Smooth muscle cell (in vitro differentiated cells): ENCODE measurements around the gene ILRUN. TPM values are rescaled to one million over a fixed set of nuclear protein-coding genes. Genes with fewer than 3 reads are reported as not detected.
"Not testable (repeated sequence)": the region's sequence is repeated elsewhere in the genome, so short reads cannot be mapped to it uniquely, and the experiment has no call there.

ENCODE experiments used
- DNase-seq: peaks from one replicate; lab custom pipeline; 2025; ENCODE audit not compliant: unreplicated experiment; lab: John Stamatoyannopoulos, UW
- H2AFZ ChIP-seq: fragments of 200-600 bp; sonication (generic); 2 replicates; pipeline ENCODE4 v1.6.0; 2016; ENCODE audit warnings: antibody characterized with exemption, low read depth, mild to moderate bottlenecking
- H3F3A ChIP-seq: fragments of 200-600 bp; sonication (generic); 2 replicates; pipeline ENCODE4 v1.6.0; 2017; ENCODE audit warnings: antibody characterized with exemption, low read depth
- H3K27ac ChIP-seq: fragments of 200-600 bp; sonication (generic); 2 replicates; pipeline ENCODE4 v1.5.1; 2016; ENCODE audit warnings: low read depth, mild to moderate bottlenecking
- H3K27me3 ChIP-seq: fragments of 200-600 bp; sonication (generic); 2 replicates; pipeline ENCODE4 v1.6.1; 2016; ENCODE audit warnings: low read depth, mild to moderate bottlenecking
- H3K36me3 ChIP-seq: fragments of 200-600 bp; sonication (generic); 2 replicates; pipeline ENCODE4 v1.5.1; 2016; ENCODE audit warnings: low read depth
- H3K4me1 ChIP-seq: fragments of 200-600 bp; sonication (generic); 2 replicates; pipeline ENCODE4 v1.5.1; 2016; ENCODE audit warnings: low read depth
- H3K4me2 ChIP-seq: fragments of 200-600 bp; sonication (generic); 2 replicates; pipeline ENCODE4 v1.6.0; 2016; ENCODE audit warnings: mild to moderate bottlenecking
- H3K4me3 ChIP-seq: fragments of 200-600 bp; sonication (generic); 2 replicates; pipeline ENCODE4 v1.5.1; 2016; ENCODE audit warnings: mild to moderate bottlenecking
- H3K79me2 ChIP-seq: fragments of 200-600 bp; sonication (generic); 2 replicates; pipeline ENCODE4 v1.6.0; 2016; ENCODE audit warnings: low read depth, mild to moderate bottlenecking
- H3K9ac ChIP-seq: fragments of 200-600 bp; sonication (generic); 2 replicates; pipeline ENCODE4 v1.6.0; 2016; ENCODE audit warnings: low read depth
- H3K9me3 ChIP-seq: fragments of 200-600 bp; sonication (generic); replicated peaks from 2 replicates; pipeline ENCODE4 v1.5.1; 2016; ENCODE audit warnings: low read depth
- H4K20me1 ChIP-seq: fragments of 200-600 bp; sonication (generic); 2 replicates; pipeline ENCODE4 v1.6.0; 2016; ENCODE audit warnings: low read depth
- WGBS: methylation state at CpG from one replicate; pipeline ENCODE4 v1.1.7; 2016; ENCODE audit warnings: low lambda C conversion rate; 5-methylcytosine and 5-hydroxymethylcytosine counted together
- polyA plus RNA-seq: library from polyadenylated mRNA; unstranded; fragments of >200 nt; fragmentation: Nextera tagmentation; extraction: Ambion mirVana; gene quantifications from 2 replicates; pipeline ENCODE4 v1.2.1, GENCODE V29; 2016
- total RNA-seq: library from RNA; depleted of rRNA; stranded (reverse); fragments of >200 nt; gene quantifications from 2 replicates; pipeline ENCODE4 v1.2.3, GENCODE V29; 2014
- TF ChIP-seq, protein P1 (sequence below): fragments of 200-600 bp; sonication (generic); IDR thresholded peaks from 2 replicates; pipeline ENCODE4 v1.5.1; 2017; ENCODE audit warnings: borderline replicate concordance, mild to moderate bottlenecking, antibody characterized with exemption; ENCODE audit not compliant: insufficient read depth, poor library complexity, severe bottlenecking

Gene ILRUN
- total and polyA plus RNA-seq, 2 experiments from 2014 or later = 7.5 to 23.9 TPM

DNA sequence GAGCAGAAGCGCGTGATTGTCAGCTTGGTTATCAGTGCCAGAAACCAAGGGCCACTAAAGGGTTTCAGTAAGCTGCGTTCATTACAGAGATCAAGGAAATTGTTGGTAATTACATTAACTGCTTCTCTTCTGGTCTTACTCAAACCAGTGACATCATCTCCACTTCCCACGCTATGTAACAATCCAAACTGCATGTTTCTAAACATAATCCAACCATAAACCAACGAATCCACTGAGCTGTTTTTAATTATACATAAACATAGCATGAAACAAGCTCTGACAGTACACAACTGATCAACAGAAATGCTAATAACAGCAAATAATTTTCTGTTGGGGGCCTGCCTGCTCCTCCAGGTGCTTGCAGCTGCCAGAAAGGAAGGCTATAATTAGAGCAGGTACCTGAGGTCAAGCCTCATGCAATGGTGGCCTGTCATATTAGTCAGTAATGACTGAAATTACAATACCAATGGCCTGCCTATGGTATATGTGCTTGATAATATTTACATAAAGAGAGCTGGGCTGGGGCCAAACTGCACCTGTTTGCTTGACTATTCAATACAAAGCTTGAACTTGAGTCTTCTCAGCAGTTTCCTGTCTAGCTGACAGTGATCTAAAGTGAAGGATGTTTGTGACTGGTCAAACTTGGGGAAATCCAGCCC, 40.1 kb downstream of the ILRUN start:
- H3K36me3 ChIP-seq = no peaks in the 10 kb centered on the region
- H3K9ac ChIP-seq = peak overlapping the region; percentile 57
- peak overlapping the region; percentile 31 for H3K4me3 ChIP-seq
- H3F3A ChIP-seq = peaks cover 40% of the 10 kb centered on the region
- H3K4me2 ChIP-seq = peak overlapping the region; percentile 72
- H3K4me1 ChIP-seq = peaks cover 7% of the 10 kb centered on the region
- H3K27me3 ChIP-seq = no peaks in the 10 kb centered on the region
- DNase-seq = no peak
- H3K79me2 ChIP-seq = peaks cover 67% of the 10 kb centered on the region
- H2AFZ ChIP-seq = no peak overlapping the region
- H3K9me3 ChIP-seq = no peaks in the 10 kb centered on the region
- peak overlapping the region; percentile 88 for H3K27ac ChIP-seq
- peaks cover 70% of the 10 kb centered on the region for H4K20me1 ChIP-seq
- 10% methylated on average over 5 of the region's 5 CpGs for WGBS
- TF ChIP-seq, protein P1, sequence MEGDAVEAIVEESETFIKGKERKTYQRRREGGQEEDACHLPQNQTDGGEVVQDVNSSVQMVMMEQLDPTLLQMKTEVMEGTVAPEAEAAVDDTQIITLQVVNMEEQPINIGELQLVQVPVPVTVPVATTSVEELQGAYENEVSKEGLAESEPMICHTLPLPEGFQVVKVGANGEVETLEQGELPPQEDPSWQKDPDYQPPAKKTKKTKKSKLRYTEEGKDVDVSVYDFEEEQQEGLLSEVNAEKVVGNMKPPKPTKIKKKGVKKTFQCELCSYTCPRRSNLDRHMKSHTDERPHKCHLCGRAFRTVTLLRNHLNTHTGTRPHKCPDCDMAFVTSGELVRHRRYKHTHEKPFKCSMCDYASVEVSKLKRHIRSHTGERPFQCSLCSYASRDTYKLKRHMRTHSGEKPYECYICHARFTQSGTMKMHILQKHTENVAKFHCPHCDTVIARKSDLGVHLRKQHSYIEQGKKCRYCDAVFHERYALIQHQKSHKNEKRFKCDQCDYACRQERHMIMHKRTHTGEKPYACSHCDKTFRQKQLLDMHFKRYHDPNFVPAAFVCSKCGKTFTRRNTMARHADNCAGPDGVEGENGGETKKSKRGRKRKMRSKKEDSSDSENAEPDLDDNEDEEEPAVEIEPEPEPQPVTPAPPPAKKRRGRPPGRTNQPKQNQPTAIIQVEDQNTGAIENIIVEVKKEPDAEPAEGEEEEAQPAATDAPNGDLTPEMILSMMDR = no peak

DNA sequence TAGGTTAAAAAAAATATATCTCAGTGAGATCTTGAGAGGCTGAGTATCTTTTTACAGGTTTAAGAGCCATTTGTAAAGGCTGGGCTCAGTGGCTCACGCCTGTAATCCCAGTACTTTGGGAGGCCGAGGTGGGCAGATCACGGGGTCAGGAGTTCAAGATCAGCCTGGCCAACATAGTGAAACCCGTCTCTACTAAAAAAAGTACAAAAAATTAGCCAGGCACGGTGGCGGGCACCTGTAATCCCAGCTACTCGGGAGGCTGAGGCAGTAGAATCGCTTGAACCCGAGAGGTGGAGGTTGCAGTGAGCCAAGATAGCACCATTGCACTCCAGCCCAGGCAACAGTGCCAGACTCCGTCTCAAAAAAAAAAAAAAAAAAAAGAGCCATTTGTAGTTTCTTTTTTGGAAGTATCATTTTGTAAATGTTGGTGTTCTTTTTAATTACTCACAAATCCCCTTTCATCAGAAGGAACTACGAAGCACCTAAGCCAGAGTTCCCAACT, 40.6 kb downstream of the ILRUN start:
- H3K79me2 ChIP-seq = peaks cover 65% of the 10 kb centered on the region
- not testable (repeated sequence) for H2AFZ ChIP-seq, H3K9me3 ChIP-seq, H3K4me1 ChIP-seq, DNase-seq, H3K36me3 ChIP-seq, H3K27me3 ChIP-seq
- peaks cover 75% of the 10 kb centered on the region for H4K20me1 ChIP-seq
- H3K4me2 ChIP-seq = peak overlapping the region; percentile 72
- H3K27ac ChIP-seq = peak overlapping the region; percentile 88
- 76% methylated on average over 11 of the region's 11 CpGs for WGBS
- H3F3A ChIP-seq = peaks cover 40% of the 10 kb centered on the region
- H3K9ac ChIP-seq = peak overlapping the region; percentile 39
- peak overlapping the region; percentile 31 for H3K4me3 ChIP-seq

DNA sequence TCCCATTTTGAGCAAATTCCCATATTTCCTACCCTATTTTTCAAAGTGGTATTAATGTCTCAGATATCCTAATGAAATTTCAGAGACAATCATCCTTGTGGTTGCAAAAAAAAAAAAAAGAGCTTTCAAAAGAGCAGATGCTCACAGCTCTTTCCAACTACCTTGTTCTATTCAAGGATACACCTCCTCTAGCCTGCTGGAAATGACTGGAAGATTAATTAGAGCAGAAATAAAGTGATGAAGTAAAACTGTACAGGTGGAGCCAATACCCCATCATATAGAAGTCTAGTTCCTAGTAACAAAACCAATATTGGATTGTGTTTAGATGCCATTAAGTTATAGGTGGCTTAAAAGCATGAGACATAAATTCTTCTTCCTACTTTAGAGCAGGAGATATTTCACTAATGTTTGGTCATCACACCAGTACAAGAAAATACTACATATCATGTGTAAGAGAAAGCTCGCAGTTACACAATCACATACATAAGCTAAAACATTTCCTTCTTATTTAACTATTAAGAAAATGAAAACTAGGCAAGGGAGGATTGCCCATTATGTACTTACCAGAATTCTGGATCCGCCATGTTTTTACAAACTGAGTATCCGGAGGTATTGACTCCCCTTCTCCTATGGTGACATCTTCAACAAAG, 42.4 kb downstream of the ILRUN start:
- Histone ChIP-seq H3K27ac (no peak overlapping the region), H3F3A (peaks cover 40% of the 10 kb centered on the region), H3K79me2 (peaks cover 61% of the 10 kb centered on the region), H3K36me3 (no peaks in the 10 kb centered on the region), H3K4me3 (no peak overlapping the region), H3K27me3 (no peaks in the 10 kb centered on the region), H3K9ac (no peak overlapping the region), H4K20me1 (peaks cover 75% of the 10 kb centered on the region), H3K4me1 (peaks cover 7% of the 10 kb centered on the region), H3K9me3 (no peaks in the 10 kb centered on the region), H2AFZ (no peak overlapping the region), H3K4me2 (no peak overlapping the region)
- no peak for DNase-seq
- TF ChIP-seq, protein P1 = no peak
- whole genome bisulfite sequencing = 100% methylated on average over 3 of the region's 3 CpGs

DNA sequence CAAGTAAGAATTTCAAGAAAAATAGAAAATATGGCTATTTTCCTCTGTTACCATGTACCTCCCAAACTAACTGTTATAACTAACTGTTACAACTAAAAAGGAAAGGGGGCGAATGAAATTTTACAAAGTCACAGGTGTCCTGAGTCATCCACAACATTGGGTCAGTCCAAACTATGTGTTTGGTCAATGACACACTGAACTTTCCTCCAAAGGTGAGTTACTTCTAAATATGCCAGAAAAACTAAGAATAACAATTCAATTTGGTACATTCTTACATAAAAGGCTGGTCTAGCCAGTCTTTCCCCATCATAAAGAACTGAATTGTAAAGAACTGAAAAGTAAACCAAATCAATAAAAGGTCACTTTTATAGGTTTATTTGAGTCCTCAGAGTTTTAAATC, 44.3 kb downstream of the ILRUN start:
- H3K9me3 ChIP-seq = no peaks in the 10 kb centered on the region
- H3K4me3 ChIP-seq = no peak overlapping the region
- TF ChIP-seq, protein P1 = no peak
- H3K36me3 ChIP-seq = no peaks in the 10 kb centered on the region
- H3K4me1 ChIP-seq = peaks cover 7% of the 10 kb centered on the region
- H3K4me2 ChIP-seq = no peak overlapping the region
- 95% methylated on average over 1 of the region's 1 CpG for WGBS
- H3K9ac ChIP-seq = no peak overlapping the region
- no peak overlapping the region for H3K27ac ChIP-seq
- H3K27me3 ChIP-seq = no peaks in the 10 kb centered on the region
- H4K20me1 ChIP-seq = peaks cover 70% of the 10 kb centered on the region
- no peak for DNase-seq
- no peak overlapping the region for H2AFZ ChIP-seq
- H3K79me2 ChIP-seq = peaks cover 69% of the 10 kb centered on the region
- peaks cover 24% of the 10 kb centered on the region for H3F3A ChIP-seq
